ENCODE results near the gene SLC29A3. TPM values are rescaled to one million over a fixed set of nuclear protein-coding genes. Genes with fewer than 3 reads are reported as not detected.

SLC29A3 gene
- total RNA-seq, 1 donor from 2014 or later, result 2.5 TPM

DNA sequence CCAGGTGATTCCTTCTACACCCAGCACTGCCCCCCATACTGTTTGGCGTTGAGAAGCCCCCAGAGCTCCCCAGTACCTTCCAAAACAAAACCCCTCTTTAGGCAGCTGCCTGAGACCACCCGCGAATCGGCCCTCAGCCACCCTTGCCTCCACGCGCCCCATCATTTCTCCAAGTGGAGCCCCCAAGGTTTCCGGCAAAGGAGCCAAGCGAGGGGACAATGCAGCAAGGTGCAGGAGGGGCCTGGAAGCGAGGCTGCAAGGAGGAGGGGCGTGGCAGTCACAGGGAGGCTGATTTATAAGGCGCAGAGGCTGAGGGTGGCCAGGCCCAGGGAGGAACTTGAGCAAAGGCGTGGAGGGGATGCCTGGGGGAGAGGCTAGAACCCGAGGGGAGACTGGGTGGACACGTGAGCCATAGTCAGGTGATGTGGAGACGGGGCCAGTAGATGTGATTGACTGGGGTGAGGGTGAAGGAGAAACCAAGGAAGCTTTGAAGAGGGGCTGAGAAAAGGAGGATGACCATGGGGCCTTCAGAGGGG lies 16.2 kb downstream of the SLC29A3 start:
- Histone ChIP-seq H3K4me2 (no peak overlapping the region), H3K4me3 (no peak overlapping the region), H3K27me3 (no peaks in the 10 kb centered on the region), H3K36me3 (no peaks in the 10 kb centered on the region), H3K9me3 (ENCODE audit: low read depth) (no peaks in the 10 kb centered on the region), H3F3A (ENCODE audit: low read depth) (no peaks in the 10 kb centered on the region), H3K4me1 (peaks cover 14% of the 10 kb centered on the region), H3K9ac (no peak overlapping the region), H2AFZ (replicated peaks) (no peak overlapping the region), H3K79me2 (ENCODE audit: low read depth) (no peaks in the 10 kb centered on the region), H4K20me1 (ENCODE audit: low read depth) (peaks cover 28% of the 10 kb centered on the region), H3K27ac (no peak overlapping the region)
- Mint-ChIP-seq H3K9me3 (no peaks in the 10 kb centered on the region), H3K27me3 (ENCODE audit: insufficient read depth, low read depth) (peaks cover 5% of the 10 kb centered on the region), H3K27ac (peak overlapping the region; percentile 50), H3K36me3 (peaks cover 2% of the 10 kb centered on the region), H3K4me1 (peaks cover 47% of the 10 kb centered on the region), H3K4me3 (no peak overlapping the region)
- TF ChIP-seq EZH2 (IDR thresholded peaks at IDR 0.05) (no peak), EZH2phosphoT487 (IDR thresholded peaks at IDR 0.05) (no peak)
- TF ChIP-seq, protein P1, sequence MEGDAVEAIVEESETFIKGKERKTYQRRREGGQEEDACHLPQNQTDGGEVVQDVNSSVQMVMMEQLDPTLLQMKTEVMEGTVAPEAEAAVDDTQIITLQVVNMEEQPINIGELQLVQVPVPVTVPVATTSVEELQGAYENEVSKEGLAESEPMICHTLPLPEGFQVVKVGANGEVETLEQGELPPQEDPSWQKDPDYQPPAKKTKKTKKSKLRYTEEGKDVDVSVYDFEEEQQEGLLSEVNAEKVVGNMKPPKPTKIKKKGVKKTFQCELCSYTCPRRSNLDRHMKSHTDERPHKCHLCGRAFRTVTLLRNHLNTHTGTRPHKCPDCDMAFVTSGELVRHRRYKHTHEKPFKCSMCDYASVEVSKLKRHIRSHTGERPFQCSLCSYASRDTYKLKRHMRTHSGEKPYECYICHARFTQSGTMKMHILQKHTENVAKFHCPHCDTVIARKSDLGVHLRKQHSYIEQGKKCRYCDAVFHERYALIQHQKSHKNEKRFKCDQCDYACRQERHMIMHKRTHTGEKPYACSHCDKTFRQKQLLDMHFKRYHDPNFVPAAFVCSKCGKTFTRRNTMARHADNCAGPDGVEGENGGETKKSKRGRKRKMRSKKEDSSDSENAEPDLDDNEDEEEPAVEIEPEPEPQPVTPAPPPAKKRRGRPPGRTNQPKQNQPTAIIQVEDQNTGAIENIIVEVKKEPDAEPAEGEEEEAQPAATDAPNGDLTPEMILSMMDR (IDR thresholded peaks at IDR 0.05), result no peak
- DNase-seq (ENCODE audit: low spot score), result no peak

DNA sequence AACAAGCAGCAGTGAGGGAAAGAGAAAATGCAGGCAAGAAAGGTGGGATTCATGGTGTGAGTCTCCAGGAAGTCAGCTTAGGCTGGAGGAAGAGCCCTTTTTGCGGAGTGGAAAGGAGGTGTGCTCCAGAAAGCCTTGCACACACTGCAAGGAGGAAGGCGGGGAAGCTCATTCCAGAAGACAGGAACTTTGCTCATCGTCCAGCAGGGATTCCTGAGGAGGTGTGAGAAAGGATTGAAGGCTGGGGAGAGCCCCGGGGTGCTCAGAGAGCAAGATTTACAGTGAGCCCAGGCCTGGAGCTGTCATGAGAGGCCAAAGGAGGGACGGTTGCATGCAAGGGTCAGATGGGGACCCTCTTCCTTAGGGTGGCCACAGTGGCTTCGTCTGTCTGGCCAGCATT lies 17.6 kb downstream of the SLC29A3 start:
- DNase-seq (ENCODE audit: low spot score), result no peak
- TF ChIP-seq, protein P1 (IDR thresholded peaks at IDR 0.05), result no peak
- TF ChIP-seq EZH2phosphoT487 (IDR thresholded peaks at IDR 0.05), result no peak
- no peak for TF ChIP-seq EZH2 (IDR thresholded peaks at IDR 0.05)
- Mint-ChIP-seq H3K27ac (peak overlapping the region; percentile 23), H3K9me3 (no peaks in the 10 kb centered on the region), H3K36me3 (peaks cover 2% of the 10 kb centered on the region), H3K4me1 (peaks cover 52% of the 10 kb centered on the region), H3K27me3 (ENCODE audit: insufficient read depth, low read depth) (peaks cover 5% of the 10 kb centered on the region), H3K4me3 (no peak overlapping the region)
- no peak overlapping the region for H3K9ac ChIP-seq
- no peak overlapping the region for H3K4me3 ChIP-seq
- H4K20me1 ChIP-seq (ENCODE audit: low read depth), result peaks cover 28% of the 10 kb centered on the region
- H2AFZ ChIP-seq (replicated peaks), result no peak overlapping the region
- no peak overlapping the region for H3K4me2 ChIP-seq
- H3K27me3 ChIP-seq, result no peaks in the 10 kb centered on the region
- no peaks in the 10 kb centered on the region for H3K79me2 ChIP-seq (ENCODE audit: low read depth)
- no peak overlapping the region for H3K27ac ChIP-seq
- H3K4me1 ChIP-seq, result peaks cover 14% of the 10 kb centered on the region
- H3K36me3 ChIP-seq, result no peaks in the 10 kb centered on the region
- H3K9me3 ChIP-seq (ENCODE audit: low read depth), result no peaks in the 10 kb centered on the region
- no peaks in the 10 kb centered on the region for H3F3A ChIP-seq (ENCODE audit: low read depth)

DNA sequence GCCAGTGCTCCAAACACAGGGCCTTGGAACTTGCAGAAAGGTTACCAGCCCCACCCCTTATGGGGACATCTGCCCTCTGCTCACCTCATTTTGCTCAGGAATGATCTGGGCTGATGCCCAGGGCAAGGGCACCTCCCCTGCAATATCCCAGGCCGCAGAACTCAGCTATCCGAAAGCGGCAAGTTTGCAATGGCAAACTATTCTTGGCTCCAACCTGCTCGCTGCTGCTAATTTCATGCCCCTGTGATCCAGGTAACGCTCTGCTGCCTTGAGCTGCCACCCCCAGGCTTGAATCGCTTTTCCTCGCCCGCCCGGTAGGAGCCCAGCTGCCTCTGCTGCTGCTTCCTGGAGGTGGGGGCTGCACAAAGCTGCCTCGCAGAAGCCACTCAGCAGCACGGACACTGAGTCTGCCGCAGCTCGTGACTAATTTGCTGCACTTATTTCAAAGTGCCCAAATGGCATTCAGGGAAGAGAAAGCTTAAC lies 18.2 kb downstream of the SLC29A3 start:
- peaks cover 58% of the 10 kb centered on the region for H3K4me1 Mint-ChIP-seq
- peaks cover 5% of the 10 kb centered on the region for H3K27me3 Mint-ChIP-seq (ENCODE audit: insufficient read depth, low read depth)
- peaks cover 2% of the 10 kb centered on the region for H3K36me3 Mint-ChIP-seq
- no peaks in the 10 kb centered on the region for H3K79me2 ChIP-seq (ENCODE audit: low read depth)
- no peak overlapping the region for H3K27ac Mint-ChIP-seq
- no peak overlapping the region for H3K27ac ChIP-seq
- no peaks in the 10 kb centered on the region for H3K9me3 ChIP-seq (ENCODE audit: low read depth)
- TF ChIP-seq EZH2phosphoT487 (IDR thresholded peaks at IDR 0.05) (no peak), EZH2 (IDR thresholded peaks at IDR 0.05) (no peak)
- TF ChIP-seq, protein P1 (IDR thresholded peaks at IDR 0.05), result no peak
- H3K36me3 ChIP-seq, result no peaks in the 10 kb centered on the region
- no peak for DNase-seq (ENCODE audit: low spot score)
- no peak overlapping the region for H3K4me2 ChIP-seq
- H2AFZ ChIP-seq (replicated peaks), result no peak overlapping the region
- no peak overlapping the region for H3K4me3 ChIP-seq
- H3K4me1 ChIP-seq, result peaks cover 14% of the 10 kb centered on the region
- H3F3A ChIP-seq (ENCODE audit: low read depth), result no peaks in the 10 kb centered on the region
- H4K20me1 ChIP-seq (ENCODE audit: low read depth), result peaks cover 28% of the 10 kb centered on the region
- no peaks in the 10 kb centered on the region for H3K27me3 ChIP-seq
- no peaks in the 10 kb centered on the region for H3K9me3 Mint-ChIP-seq
- H3K4me3 Mint-ChIP-seq, result no peak overlapping the region
- no peak overlapping the region for H3K9ac ChIP-seq

All from neural progenitor cell (in vitro differentiated cells).